Endothelial cell of umbilical vein (primary cell): Measurements from ENCODE around the gene PADI6. TPM values are rescaled to one million over a fixed set of nuclear protein-coding genes. Genes with fewer than 3 reads are reported as not detected.

Source experiments
- BruUV-seq: library from RNA; stranded (reverse); fragments of 400-500 nt; replicated peaks from 2 replicates; lab custom pipeline; 2021; lab: Mats Ljungman, UMichigan
- CTCF ChIA-PET: fragments of 300-600, 350-600 bp; sonication (Branson Sonifier 250); formaldehyde crosslinking; loops from one replicate; lab custom pipeline; 2021; ENCODE audit warnings: antibody characterized with exemption, inconsistent platforms; lab: Charles Lee
- POLR2A ChIA-PET: fragments of 300-600, 350-600 bp; sonication (Branson Sonifier 250); formaldehyde crosslinking; loops from one replicate; lab custom pipeline; 2021; ENCODE audit warnings: antibody characterized with exemption, inconsistent platforms; lab: Charles Lee
- DNase-seq: peaks from one replicate; pipeline ENCODE4 v3.0.0-alpha.2; 2011; ENCODE audit warnings: low read depth, low spot score
- FAIRE-seq: peaks from 2 replicates; lab custom pipeline; 2011; peaks lifted over from hg19 to GRCh38; lab: Jason Lieb, UNC
- H2AFZ ChIP-seq: 2 replicates; pipeline ENCODE4 v1.6.0; 2012; ENCODE audit warnings: low read depth, low read length, control low read depth, inconsistent platforms
- H3K27ac ChIP-seq: 2 replicates; pipeline ENCODE4 v1.5.1; 2011; ENCODE audit warnings: low read depth, mild to moderate bottlenecking, control low read depth, low read length, moderate library complexity; ENCODE audit not compliant: insufficient read depth
- H3K27me3 ChIP-seq, 2 experiments: 2 replicates each; pipeline versions ENCODE4 v1.6.0 to v1.6.1; 2011; ENCODE audit warnings: low read length in 2 of 2, mixed read lengths in 1 of 2; ENCODE audit not compliant: control insufficient read depth in 2 of 2, insufficient read depth in 2 of 2
- H3K36me3 ChIP-seq, 2 experiments: 2 replicates in 1 of 2; 3 replicates in 1 of 2; pipeline ENCODE4 v1.5.1; 2011; ENCODE audit warnings: low read length in 2 of 2, mild to moderate bottlenecking in 1 of 2, moderate library complexity in 1 of 2; ENCODE audit not compliant: control insufficient read depth in 2 of 2, insufficient read depth in 2 of 2; ENCODE audit errors: extremely low read depth in 1 of 2
- H3K4me1 ChIP-seq: 3 replicates; pipeline ENCODE4 v1.5.1; 2011; ENCODE audit warnings: mild to moderate bottlenecking, low read length; ENCODE audit not compliant: control insufficient read depth, insufficient read depth; ENCODE audit errors: extremely low read depth
- H3K4me2 ChIP-seq: 2 replicates; pipeline ENCODE4 v1.6.1; 2011; ENCODE audit warnings: low read length, control low read depth, mixed read lengths; ENCODE audit not compliant: insufficient read depth
- H3K4me3 ChIP-seq, 3 experiments: fragments of 200-600 bp in 1 of 3; sonication (generic), shearing (Covaris generic) in 1 of 3; replicated peaks in 1 of 3; 2 replicates each; pipeline ENCODE4 v1.5.1; 2011 to 2016; ENCODE audit warnings: control low read depth in 3 of 3, low read length in 3 of 3, mild to moderate bottlenecking in 2 of 3, inconsistent platforms in 1 of 3, low read depth in 1 of 3, moderate library complexity in 1 of 3; ENCODE audit not compliant: insufficient read depth in 1 of 3
- H3K79me2 ChIP-seq: 2 replicates; pipeline ENCODE4 v1.6.0; 2012; ENCODE audit warnings: low read length, inconsistent platforms; ENCODE audit not compliant: control insufficient read depth, insufficient read depth
- H3K9ac ChIP-seq: replicated peaks from 2 replicates; pipeline ENCODE3; 2011; ENCODE audit warnings: low read length, control low read depth; ENCODE audit not compliant: insufficient read depth; ENCODE audit errors: extremely low read depth
- H3K9me1 ChIP-seq: replicated peaks from 3 replicates; pipeline ENCODE4 v1.6.0; 2011; ENCODE audit warnings: mild to moderate bottlenecking, low read length; ENCODE audit not compliant: control insufficient read depth, insufficient read depth; ENCODE audit errors: extremely low read depth
- H3K9me3 ChIP-seq: replicated peaks from 2 replicates; pipeline ENCODE4 v1.5.1; 2012; ENCODE audit warnings: low read length, inconsistent platforms; ENCODE audit not compliant: control insufficient read depth, insufficient read depth
- H4K20me1 ChIP-seq: replicated peaks from 2 replicates; pipeline ENCODE3; 2011; ENCODE audit warnings: mild to moderate bottlenecking, low read length; ENCODE audit not compliant: control insufficient read depth, insufficient read depth; ENCODE audit errors: extremely low read depth
- EZH2 ChIP-seq: IDR thresholded peaks from 2 replicates; pipeline ENCODE4 v1.6.1; 2012; ENCODE audit warnings: borderline replicate concordance, low read depth, mild to moderate bottlenecking, moderate library complexity, low read length, inconsistent platforms; ENCODE audit not compliant: severe bottlenecking
- FOS ChIP-seq: IDR thresholded peaks from 2 replicates; pipeline ENCODE4 v1.6.1; 2011; ENCODE audit warnings: mild to moderate bottlenecking, low read length, moderate library complexity, borderline replicate concordance; ENCODE audit not compliant: insufficient read depth
- GATA2 ChIP-seq: IDR thresholded peaks from 2 replicates; pipeline ENCODE4 v1.7.0; 2011; ENCODE audit warnings: low read depth, mild to moderate bottlenecking, moderate library complexity, mixed read lengths, low read length; ENCODE audit not compliant: insufficient read length, insufficient read depth
- JUN ChIP-seq: IDR thresholded peaks from 2 replicates; pipeline ENCODE4 v1.6.1; 2011; ENCODE audit warnings: borderline replicate concordance, low read depth; ENCODE audit not compliant: insufficient read length, insufficient read depth
- MYC ChIP-seq: IDR thresholded peaks from one replicate; pipeline ENCODE4 v1.6.1; 2011; ENCODE audit warnings: mild to moderate bottlenecking, low read depth, low read length
- POLR2A ChIP-seq: IDR thresholded peaks from 2 replicates; pipeline ENCODE4 v1.6.1; 2012; ENCODE audit warnings: low read depth, mild to moderate bottlenecking, control low read depth, low read length
- POLR2AphosphoS5 ChIP-seq: IDR thresholded peaks from 2 replicates; pipeline ENCODE4 v1.6.1; 2012; ENCODE audit warnings: low read depth, mild to moderate bottlenecking, control low read depth, low read length, moderate library complexity; ENCODE audit not compliant: insufficient read depth
- dilution Hi-C: fragments of 300-500 bp; cut with MboI; formaldehyde crosslinking; loops from one replicate; pipeline ENCODE4 v1.15.0; 2019; ENCODE audit warnings: low sequenced_read_pairs; ENCODE audit not compliant: extremely low pct_ligation_motif_present
- intact Hi-C: fragments of 100-400 bp; cut with micrococcal nuclease; formaldehyde crosslinking; loops from one replicate; pipeline ENCODE4 v1.10.0; 2022
- polyA plus RNA-seq, 4 experiments: library from polyadenylated mRNA; depleted of rRNA in 3 of 4; stranded (reverse) in 3 of 4; unstranded in 1 of 4; fragments of >200 nt; gene quantifications; 2 replicates each; pipeline versions ENCODE4 v1.2.1 to v1.2.3, GENCODE V29; 2011 to 2012; ENCODE audit warnings: missing spikeins in 1 of 4
- total RNA-seq: library from RNA; stranded (reverse); gene quantifications from 2 replicates; pipeline ENCODE4 v1.2.3, GENCODE V29; 2021

Gene PADI6
- total and polyA plus RNA-seq, 2 donors (not counting 3 experiments of a cell fraction or from before 2014, with no cell fraction given), result not detected

DNA sequence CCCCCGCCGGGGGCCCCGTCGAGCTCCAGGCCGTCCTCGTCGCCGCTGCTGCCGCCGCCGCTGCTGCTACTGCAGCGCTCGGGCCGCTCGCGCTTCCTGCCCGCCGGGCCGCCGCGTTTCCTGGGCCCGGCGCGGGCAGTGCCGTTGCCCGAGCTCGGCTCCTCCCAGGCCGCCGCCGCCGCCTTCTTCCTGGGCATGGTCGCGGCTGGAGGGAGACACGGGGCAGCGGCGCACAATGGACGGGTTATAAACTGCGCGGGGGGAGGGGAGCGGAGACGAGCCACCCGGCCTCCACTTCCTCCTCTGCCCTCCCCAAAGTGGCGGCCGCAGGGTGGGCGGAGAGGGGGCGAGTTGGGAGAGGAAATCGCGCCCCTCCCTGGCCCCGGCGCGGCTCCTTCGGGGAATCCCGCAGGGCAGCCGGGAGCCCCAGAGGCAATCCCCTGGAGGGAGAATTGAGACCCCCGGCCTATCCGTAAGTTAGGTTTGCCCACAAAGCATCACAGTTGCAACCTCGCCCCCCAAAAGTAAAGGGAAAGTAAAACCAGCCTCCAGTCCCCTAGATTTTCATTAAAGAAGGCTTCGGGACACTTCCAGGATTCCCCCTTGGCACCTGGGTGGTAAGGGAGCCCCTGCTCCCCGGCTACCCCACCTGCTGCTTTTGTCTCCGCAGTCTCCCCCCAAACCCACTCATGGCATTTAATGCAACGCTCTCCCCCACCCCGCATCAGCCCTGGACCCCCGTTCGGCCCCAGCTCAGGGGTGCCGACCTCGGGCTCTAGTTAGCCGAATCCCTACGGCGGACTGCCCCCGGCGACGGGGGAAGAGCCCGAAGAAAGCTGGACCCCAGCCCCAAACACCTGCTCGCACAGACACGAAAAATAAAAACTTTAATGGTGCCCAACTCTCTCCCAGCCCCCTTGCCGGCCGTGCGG lies 66.6 kb downstream of the PADI6 start:
- TF ChIP-seq POLR2AphosphoS5, result peak; percentile 51
- TF ChIP-seq MYC, result peak; percentile 49
- no peak for TF ChIP-seq JUN
- TF ChIP-seq GATA2, result no peak
- TF ChIP-seq POLR2A, result peak; percentile 17
- no peak for TF ChIP-seq FOS
- TF ChIP-seq EZH2, result no peak
- peaks cover 15% of the 10 kb centered on the region for H3K4me1 ChIP-seq
- POLR2A ChIA-PET, result no interaction called here
- intact Hi-C loops (loop anchor here (1.0 to 10.0 kb wide), 3 partner anchors 18 to 534 kb away; partner anchors contain the start of gene SDHB), dilution Hi-C loops (no loop called here)
- TSS peak; percentile 41 for BruUV-seq
- peaks cover 0 to 7% of the 10 kb centered on the region in 2 experiments for H3K27me3 ChIP-seq
- peaks cover 5 to 12% of the 10 kb centered on the region in 2 experiments for H3K36me3 ChIP-seq
- peak overlapping the region; percentile 83 for H3K27ac ChIP-seq
- H3K79me2 ChIP-seq, result peaks cover 48% of the 10 kb centered on the region
- no peaks in the 10 kb centered on the region for H3K9me3 ChIP-seq
- peak; percentile 8 for FAIRE-seq
- peak overlapping the region; percentile 94 for H3K9ac ChIP-seq
- DNase-seq, result peak; percentile 69
- peak overlapping the region; percentile 66 to 100 (median 96) for H3K4me3 ChIP-seq
- CTCF ChIA-PET, result interaction anchor here (0.6 to 1.7 kb wide), 5 partner anchors 9 to 168 kb away, joined by 3 to 5 read pairs (median 3); no protein-coding TSS in a partner anchor
- no peak overlapping the region for H2AFZ ChIP-seq
- H3K4me2 ChIP-seq, result peak overlapping the region; percentile 81
- no peaks in the 10 kb centered on the region for H3K9me1 ChIP-seq
- peaks cover 12% of the 10 kb centered on the region for H4K20me1 ChIP-seq
